Stimulated activated memory B cell treated with anti-CD40 and anti-IgM and Interleukin-4, amounts not matched to agents 10 μg/mL and 1 μg/mL and 100 μg/mL, for 72 hours (primary cell): ENCODE measurements around the gene PAK6.

Source experiments
- ATAC-seq: fragments of 150-1000 bp; cut with Tn5 transposase; 2 replicates; pipeline ENCODE4 v1.10.0; 2021
- H3K27ac Mint-ChIP-seq: one replicate; pipeline ENCODE4 v1.8.0; 2022; ENCODE audit warnings: mild to moderate bottlenecking, mixed read lengths
- H3K27me3 Mint-ChIP-seq: one replicate; pipeline ENCODE4 v1.8.0; 2022; ENCODE audit warnings: mixed read lengths
- H3K36me3 Mint-ChIP-seq: one replicate; pipeline ENCODE4 v1.8.0; 2022; ENCODE audit warnings: mixed read lengths
- H3K4me1 Mint-ChIP-seq: one replicate; pipeline ENCODE4 v1.8.0; 2022; ENCODE audit warnings: mixed read lengths
- H3K4me3 Mint-ChIP-seq: one replicate; pipeline ENCODE4 v1.8.0; 2022; ENCODE audit warnings: mild to moderate bottlenecking, moderate library complexity, mixed read lengths
- H3K9me3 Mint-ChIP-seq: one replicate; pipeline ENCODE4 v1.8.0; 2022; ENCODE audit warnings: mixed read lengths

PAK6 gene

DNA sequence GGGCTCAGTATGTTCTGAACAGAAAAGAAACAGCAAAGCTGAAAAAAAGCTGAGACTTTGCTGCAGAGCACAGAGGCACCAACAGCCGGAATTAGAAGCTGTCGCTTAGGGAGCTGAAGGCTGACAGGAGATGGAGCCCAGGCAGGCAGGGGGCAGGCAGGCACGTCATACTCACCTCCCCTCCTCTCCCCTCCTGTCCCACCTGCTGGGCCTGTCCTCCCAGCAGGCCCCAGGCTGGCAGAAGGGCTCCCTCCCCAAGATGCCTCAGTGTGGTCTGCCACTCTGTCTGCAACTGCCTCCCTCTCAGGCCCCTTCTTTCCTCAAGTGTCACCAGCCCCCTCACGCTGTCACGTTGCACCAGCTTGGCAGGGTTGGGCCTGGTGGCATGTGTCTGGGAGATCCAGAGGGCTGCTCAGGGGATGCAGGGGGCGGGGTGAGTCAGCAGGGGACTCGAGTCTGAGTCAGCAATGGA lies 47.2 kb downstream of the PAK6 start:
- no peak overlapping the region for H3K27ac Mint-ChIP-seq
- H3K9me3 Mint-ChIP-seq = no peaks in the 10 kb centered on the region
- no peak overlapping the region for H3K4me3 Mint-ChIP-seq
- H3K36me3 Mint-ChIP-seq = peaks cover 19% of the 10 kb centered on the region
- H3K4me1 Mint-ChIP-seq = peaks cover 27% of the 10 kb centered on the region
- no peak for ATAC-seq
- H3K27me3 Mint-ChIP-seq = peaks cover 4% of the 10 kb centered on the region

DNA sequence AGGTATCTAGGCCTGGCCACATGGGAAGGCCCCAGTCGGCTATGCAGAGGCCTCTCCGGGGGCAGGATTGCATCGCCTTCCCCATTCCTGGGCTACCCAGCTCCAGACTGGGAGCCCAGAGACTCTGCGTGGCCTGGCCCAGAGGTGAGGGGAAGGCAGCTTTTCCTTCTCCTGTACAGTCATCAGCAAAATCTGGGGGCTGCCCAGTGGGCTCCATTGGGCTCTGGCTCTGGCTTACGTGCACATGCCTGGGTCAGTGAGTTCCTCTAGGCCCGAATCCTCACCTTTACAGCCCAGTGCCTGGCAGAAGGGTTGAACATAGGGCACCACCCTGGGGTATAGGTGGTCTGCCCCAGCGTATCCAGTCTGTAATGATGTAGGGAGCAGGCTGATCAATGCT lies 47.9 kb downstream of the PAK6 start:
- Mint-ChIP-seq H3K4me1 (peaks cover 27% of the 10 kb centered on the region), H3K9me3 (no peaks in the 10 kb centered on the region), H3K27me3 (no peaks in the 10 kb centered on the region), H3K27ac (no peak overlapping the region), H3K4me3 (no peak overlapping the region), H3K36me3 (peaks cover 19% of the 10 kb centered on the region)
- no peak for ATAC-seq

DNA sequence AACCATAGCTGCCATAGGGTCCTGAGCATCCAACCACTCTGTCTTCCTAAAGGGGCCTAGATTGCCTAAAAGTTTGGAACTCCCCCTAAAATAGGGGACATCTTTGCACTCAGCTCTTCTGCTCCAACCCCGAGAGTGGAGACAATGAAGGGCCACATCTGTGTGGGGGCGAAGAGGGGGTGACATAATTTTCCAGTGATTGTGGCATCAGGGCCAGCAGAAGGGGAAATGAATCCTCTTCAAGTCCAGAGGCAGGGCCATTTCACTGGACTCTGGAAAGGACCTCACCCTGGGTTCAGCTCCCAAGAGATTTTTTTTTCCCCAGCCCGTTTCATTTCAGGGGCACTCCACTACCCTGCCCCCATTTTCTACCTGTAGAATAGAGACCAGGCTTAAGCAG lies 48.6 kb downstream of the PAK6 start:
- Mint-ChIP-seq H3K4me3 (no peak overlapping the region), H3K4me1 (peaks cover 27% of the 10 kb centered on the region), H3K36me3 (peaks cover 19% of the 10 kb centered on the region), H3K9me3 (no peaks in the 10 kb centered on the region), H3K27ac (no peak overlapping the region), H3K27me3 (no peaks in the 10 kb centered on the region)
- ATAC-seq = no peak

DNA sequence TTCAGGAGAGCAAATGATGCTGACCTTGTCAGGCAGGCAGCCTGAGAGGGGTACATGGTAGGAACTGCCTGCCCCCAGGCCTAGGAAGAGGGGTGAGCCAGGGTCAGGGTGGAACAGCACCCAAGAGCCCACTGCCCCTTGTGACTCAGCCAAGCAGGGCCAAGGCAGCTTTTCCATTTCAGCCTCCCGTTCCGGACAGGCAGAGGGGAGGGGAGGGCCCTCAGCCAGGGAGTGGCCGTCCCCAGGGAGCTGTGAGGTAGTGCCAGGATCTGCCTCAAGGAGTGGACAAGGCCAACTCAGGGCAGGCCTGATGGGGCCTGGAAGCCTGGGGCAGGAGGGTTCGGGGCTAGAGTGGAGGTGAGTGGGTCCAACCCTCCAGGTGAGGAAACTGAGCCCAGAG lies 49.1 kb downstream of the PAK6 start:
- H3K27me3 Mint-ChIP-seq = no peaks in the 10 kb centered on the region
- peaks cover 19% of the 10 kb centered on the region for H3K36me3 Mint-ChIP-seq
- peaks cover 24% of the 10 kb centered on the region for H3K4me1 Mint-ChIP-seq
- no peak overlapping the region for H3K27ac Mint-ChIP-seq
- no peaks in the 10 kb centered on the region for H3K9me3 Mint-ChIP-seq
- ATAC-seq = no peak
- no peak overlapping the region for H3K4me3 Mint-ChIP-seq

DNA sequence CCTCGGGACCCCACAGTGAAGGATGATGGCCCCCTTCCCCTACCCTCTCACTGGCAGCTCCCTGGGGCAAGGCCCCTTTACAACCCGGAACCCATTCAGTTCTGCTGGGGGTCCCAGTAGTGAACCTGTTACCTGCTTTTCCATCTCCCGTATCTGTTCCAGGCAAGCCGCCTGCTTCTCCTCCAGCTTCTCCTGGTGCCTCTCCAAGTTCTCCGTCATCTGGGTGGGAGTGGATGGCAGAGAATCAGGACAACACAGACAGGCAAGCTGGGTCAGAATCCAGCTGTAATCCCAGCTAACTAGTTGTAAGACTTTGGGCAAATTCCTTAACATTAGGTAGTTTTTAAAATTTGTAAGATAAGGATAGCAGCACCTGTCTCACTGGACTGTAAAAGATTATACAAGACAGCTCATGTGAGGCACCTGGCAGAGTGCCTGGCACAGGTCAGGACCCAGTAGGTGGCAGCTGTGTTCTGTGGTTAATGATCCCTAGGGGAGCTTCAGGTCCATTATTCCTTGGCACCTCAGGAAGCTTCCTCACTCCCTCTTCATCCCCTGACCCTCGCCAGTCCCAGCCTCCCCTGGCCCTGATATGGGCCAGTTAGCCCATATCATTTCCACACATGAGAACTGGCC lies 50.4 kb downstream of the PAK6 start:
- H3K36me3 Mint-ChIP-seq = peaks cover 25% of the 10 kb centered on the region
- no peak for ATAC-seq
- H3K27ac Mint-ChIP-seq = peak overlapping the region; percentile 11
- H3K27me3 Mint-ChIP-seq = no peaks in the 10 kb centered on the region
- peaks cover 16% of the 10 kb centered on the region for H3K4me1 Mint-ChIP-seq
- no peaks in the 10 kb centered on the region for H3K9me3 Mint-ChIP-seq
- no peak overlapping the region for H3K4me3 Mint-ChIP-seq

DNA sequence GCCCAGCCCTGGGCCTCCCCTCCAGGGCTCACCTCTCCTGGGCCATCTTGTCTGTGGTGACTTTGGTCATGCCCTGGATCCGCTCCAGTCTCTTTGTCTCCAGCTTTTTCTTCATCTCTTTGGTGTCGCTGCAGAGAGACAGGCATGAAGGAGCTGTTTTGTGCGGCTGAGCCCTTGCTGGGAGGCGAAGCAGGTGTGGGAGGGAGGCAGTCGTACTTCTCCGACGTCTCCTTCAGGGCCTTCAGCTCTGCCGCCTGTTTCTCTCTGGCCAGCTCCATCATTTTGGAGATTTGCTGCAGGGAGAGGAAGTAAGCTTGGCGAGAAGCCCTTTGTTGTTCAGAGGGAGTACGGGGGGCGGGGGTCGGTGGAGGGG lies 51.7 kb downstream of the PAK6 start:
- Mint-ChIP-seq H3K27ac (no peak overlapping the region), H3K4me3 (no peak overlapping the region), H3K36me3 (peaks cover 28% of the 10 kb centered on the region), H3K9me3 (no peaks in the 10 kb centered on the region), H3K4me1 (peaks cover 12% of the 10 kb centered on the region), H3K27me3 (no peaks in the 10 kb centered on the region)
- ATAC-seq = no peak

DNA sequence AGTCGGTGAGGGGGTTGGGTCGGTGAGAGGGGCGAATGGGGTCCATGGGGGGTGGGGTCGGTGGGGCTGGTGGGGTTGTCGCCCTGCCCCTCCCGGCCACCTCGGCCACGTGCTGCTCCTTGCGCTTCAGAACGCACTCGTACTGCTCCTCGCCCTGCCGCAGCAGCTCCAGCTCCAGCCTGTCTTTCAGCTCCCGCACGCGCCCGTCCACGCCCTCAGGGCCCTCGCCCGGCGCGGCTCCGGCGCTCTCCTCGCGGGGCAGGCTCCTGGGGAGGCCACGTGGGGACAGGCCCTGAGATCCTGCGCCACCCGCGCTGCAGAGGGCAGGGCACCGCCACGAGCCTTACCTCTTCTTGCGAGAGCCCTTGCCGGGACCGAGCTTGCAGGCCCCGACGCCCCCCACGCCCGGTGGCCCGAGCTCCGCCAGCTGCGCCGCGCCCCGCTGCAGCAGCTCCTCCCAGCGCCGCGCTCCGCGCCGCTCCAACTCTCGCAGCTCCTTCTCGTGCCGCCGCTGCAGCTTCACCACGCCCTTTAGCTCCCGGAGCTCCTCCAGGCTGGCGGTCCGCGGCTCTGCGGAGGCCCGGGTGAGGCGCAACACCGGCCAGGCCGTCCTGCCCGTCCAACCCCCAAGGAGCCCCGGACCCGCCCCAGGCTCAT lies 52.2 kb downstream of the PAK6 start:
- Mint-ChIP-seq H3K27ac (no peak overlapping the region), H3K36me3 (peaks cover 30% of the 10 kb centered on the region), H3K4me3 (no peak overlapping the region), H3K4me1 (peaks cover 9% of the 10 kb centered on the region), H3K9me3 (no peaks in the 10 kb centered on the region), H3K27me3 (no peaks in the 10 kb centered on the region)
- no peak for ATAC-seq

DNA sequence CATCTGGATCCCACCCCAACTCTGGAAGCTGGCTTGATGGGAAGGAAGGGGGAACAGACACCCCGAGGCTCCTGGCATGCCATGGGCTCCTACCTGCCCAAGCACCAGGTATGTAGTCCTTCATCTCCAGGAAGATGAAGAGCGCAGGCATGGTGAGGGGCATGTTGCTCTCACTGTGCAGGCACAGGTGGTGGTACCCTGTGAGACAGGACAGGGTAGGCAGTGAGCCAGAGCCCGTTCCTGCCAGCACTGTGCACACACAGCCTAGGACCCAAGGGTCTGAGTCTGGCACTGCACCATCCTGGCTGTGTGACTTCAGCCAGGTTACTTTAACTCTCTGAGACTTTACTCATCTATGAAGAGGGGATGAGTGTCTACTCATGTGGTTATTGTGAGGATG lies 53.4 kb downstream of the PAK6 start:
- no peaks in the 10 kb centered on the region for H3K9me3 Mint-ChIP-seq
- H3K4me3 Mint-ChIP-seq = no peak overlapping the region
- H3K27ac Mint-ChIP-seq = no peak overlapping the region
- H3K4me1 Mint-ChIP-seq = peaks cover 9% of the 10 kb centered on the region
- no peaks in the 10 kb centered on the region for H3K27me3 Mint-ChIP-seq
- peaks cover 38% of the 10 kb centered on the region for H3K36me3 Mint-ChIP-seq
- no peak for ATAC-seq

DNA sequence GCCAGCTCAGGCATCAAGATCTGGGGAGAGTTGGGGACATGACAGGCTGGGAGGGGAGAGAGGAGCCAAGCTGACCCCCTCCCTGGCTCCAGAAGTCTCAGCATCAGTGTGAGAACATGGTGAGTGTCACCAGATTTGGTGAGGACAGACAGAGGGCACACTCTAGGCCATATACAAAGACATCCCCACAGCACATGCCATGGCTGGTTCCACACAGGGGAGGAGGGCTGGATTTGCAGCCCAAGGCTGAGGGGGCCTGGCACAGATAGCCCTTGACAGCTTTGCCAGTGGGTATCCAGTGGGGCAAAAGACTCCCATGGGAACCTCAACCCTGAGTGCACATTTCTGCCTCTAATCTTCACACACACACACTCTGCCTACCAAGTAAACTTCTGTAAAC lies 54.1 kb downstream of the PAK6 start:
- no peak overlapping the region for H3K27ac Mint-ChIP-seq
- no peak overlapping the region for H3K4me3 Mint-ChIP-seq
- peaks cover 45% of the 10 kb centered on the region for H3K36me3 Mint-ChIP-seq
- peaks cover 9% of the 10 kb centered on the region for H3K4me1 Mint-ChIP-seq
- no peak for ATAC-seq
- no peaks in the 10 kb centered on the region for H3K9me3 Mint-ChIP-seq
- H3K27me3 Mint-ChIP-seq = no peaks in the 10 kb centered on the region

DNA sequence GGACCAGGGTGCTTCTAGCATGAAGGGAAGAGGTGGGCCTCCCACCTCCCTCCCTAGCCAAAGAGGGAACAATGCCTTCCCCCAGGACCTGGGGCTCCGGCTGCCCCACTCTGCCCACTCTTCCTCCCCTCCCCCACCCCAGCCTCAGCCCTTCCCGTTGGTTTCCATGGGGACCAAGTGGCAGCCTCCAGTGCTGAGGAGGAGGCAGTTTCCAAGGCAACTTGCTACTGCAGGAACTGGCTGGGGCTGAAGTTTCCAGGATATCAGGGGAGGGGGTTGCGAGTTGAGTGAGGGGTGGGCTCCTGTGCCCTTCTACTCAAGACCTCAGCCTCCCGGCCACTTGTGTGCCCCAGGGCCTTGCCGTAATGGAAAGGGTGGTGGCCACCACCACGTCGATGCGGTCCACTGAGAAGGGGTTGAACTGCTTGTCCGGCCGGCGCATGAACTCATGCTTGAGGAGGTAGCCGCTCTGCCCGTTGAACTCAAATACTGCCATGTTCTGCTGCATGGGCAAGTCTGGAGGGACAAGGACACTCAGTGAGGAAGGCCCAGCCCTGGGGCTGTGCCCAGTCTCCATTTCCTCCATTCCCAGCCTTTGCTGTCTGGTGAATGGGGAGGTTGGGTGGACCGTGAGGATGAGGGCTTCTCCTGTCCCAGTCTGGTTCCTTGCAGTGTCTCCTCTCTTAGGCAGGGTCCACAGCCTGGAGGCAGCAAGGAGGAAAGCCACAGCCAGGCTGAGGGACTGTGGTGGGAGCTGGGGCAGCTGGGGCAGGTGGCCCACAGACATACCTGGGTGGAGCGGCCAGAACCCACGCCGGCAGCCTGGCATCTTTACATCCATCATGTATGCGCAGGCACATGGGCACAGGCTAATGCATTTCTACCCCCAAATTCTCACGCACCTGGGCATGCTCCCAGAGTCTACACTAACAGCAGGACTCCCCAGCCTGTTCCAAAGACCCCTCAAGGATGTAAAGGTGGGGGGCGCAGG lies 55.3 kb downstream of the PAK6 start:
- Mint-ChIP-seq H3K4me1 (peaks cover 9% of the 10 kb centered on the region), H3K9me3 (no peaks in the 10 kb centered on the region)

DNA sequence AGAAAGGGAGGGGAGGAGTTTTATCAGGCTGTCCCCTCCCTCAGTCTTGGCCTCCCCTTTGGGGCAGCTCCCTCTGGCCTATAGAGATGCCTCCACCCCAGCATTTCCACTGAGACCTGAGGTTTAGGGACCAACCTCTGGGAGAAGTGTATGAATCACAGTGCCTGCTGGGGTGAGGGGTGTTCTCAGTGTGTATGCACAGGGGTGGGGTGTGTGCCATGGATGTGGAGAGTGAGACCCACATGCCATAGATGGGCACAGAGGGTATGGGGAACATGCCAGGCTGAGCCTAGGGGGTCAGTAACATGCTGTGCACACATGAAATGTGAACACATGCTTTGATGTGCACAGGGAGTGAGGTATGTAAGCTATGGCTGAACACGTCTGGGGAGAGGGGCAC lies 56.4 kb downstream of the PAK6 start:
- Mint-ChIP-seq H3K9me3 (no peaks in the 10 kb centered on the region), H3K36me3 (peaks cover 51% of the 10 kb centered on the region), H3K27ac (no peak overlapping the region), H3K4me3 (no peak overlapping the region), H3K27me3 (no peaks in the 10 kb centered on the region), H3K4me1 (peaks cover 2% of the 10 kb centered on the region)
- no peak for ATAC-seq

More for the DNA sequence above, 55.3 kb downstream of the PAK6 start:
- ATAC-seq = no peak
- H3K27ac Mint-ChIP-seq = no peak overlapping the region
- H3K36me3 Mint-ChIP-seq = peaks cover 52% of the 10 kb centered on the region
- no peaks in the 10 kb centered on the region for H3K27me3 Mint-ChIP-seq
- no peak overlapping the region for H3K4me3 Mint-ChIP-seq

DNA sequence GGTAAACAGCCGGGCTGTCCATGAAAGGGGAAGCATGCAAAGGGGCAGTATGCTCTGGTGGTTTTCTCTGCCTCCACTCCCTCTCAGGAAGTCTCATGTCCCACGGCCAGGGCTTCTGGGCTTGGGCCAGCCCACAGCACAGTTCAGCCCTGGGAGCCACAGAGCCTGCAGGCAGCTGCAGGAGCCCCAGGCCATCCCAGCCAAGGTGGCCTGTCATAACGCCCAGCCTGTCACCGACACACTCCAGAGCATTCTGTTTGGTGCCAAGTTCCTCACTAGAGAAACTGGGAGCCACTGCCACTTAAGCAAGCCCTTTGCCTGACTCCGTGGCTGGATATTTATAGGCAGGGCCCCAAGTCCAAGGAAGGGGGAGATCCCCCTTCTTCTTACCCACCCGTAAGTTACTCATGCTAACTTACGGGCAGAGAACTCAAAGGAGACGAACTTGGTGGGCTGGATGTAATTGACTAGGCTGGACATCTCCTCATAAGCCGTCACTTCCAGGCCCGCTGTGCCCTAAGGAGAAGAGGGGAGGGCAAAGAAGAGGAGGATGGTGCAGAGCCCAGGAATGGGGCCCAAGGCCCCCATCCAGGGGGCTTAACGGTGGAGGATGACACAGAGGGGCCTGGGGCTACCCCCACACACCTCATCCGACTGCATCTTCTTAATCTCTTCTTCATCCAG lies 57.2 kb downstream of the PAK6 start:
- H3K9me3 Mint-ChIP-seq = no peaks in the 10 kb centered on the region
- ATAC-seq = no peak
- H3K36me3 Mint-ChIP-seq = peaks cover 55% of the 10 kb centered on the region
- H3K27ac Mint-ChIP-seq = no peak overlapping the region
- H3K4me3 Mint-ChIP-seq = no peak overlapping the region
- no peaks in the 10 kb centered on the region for H3K4me1 Mint-ChIP-seq
- H3K27me3 Mint-ChIP-seq = no peaks in the 10 kb centered on the region

DNA sequence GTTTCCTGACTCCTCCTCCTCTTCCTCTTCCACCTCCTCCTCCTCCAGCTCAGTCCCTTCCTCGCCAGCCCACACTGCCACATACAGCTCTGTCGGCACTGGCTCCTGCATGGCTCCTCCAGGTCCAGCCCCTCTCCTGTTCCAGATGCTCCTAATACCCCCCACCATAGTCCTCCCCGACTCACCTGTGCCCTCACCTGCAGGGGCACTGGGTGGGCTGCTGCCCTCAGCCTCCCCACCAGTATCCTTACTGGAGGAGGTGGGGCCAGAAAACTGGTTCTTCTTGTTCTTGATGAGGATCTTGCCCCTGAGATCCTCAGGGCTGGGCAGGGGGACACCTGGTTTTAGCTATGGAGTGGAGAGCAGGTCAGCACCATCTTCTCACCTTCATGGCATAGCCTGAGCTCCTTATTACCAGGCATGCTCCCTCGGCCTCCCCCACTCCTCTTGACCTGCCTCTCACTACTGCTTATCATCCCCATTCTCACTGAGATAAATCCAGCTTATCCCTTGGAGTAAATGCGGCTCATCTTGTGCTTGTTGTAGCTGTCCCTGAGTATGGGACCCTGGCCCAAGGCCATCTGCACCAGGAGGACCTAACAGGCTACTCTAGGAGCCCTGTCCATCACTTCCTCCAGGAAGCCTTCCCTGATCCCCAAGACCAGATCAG lies 57.8 kb downstream of the PAK6 start:
- no peaks in the 10 kb centered on the region for H3K27me3 Mint-ChIP-seq
- no peak for ATAC-seq
- no peaks in the 10 kb centered on the region for H3K9me3 Mint-ChIP-seq
- H3K27ac Mint-ChIP-seq = no peak overlapping the region
- peaks cover 60% of the 10 kb centered on the region for H3K36me3 Mint-ChIP-seq
- no peak overlapping the region for H3K4me3 Mint-ChIP-seq
- H3K4me1 Mint-ChIP-seq = no peaks in the 10 kb centered on the region

DNA sequence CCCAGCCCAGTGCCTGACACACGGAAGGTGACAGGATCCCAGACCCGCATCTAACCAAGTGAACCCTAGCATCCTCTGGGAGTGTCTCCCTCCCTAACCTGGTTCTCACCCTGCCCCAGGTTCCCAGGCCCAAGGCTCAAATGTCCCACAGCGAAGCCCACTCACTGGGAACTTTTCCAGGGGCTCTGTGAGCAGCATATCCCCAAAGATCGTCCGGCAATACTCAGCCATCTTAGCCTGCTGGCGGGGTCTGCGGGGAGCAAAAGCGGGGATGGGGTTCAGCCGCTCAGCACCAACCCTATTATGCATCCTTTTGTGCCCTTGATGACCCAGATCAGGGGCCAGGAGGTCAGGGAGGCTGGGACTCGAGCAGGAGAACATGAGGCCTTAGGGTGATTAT lies 58.5 kb downstream of the PAK6 start:
- Mint-ChIP-seq H3K9me3 (no peaks in the 10 kb centered on the region), H3K27ac (no peak overlapping the region), H3K36me3 (peaks cover 66% of the 10 kb centered on the region), H3K4me1 (no peaks in the 10 kb centered on the region), H3K27me3 (no peaks in the 10 kb centered on the region), H3K4me3 (no peak overlapping the region)
- no peak for ATAC-seq
